Kidney epithelial cell (primary cell): Measurements from ENCODE around the gene YPEL5. TPM values are rescaled to one million over a fixed set of nuclear protein-coding genes. Genes with fewer than 3 reads are reported as not detected.

Experiments
- DNase-seq: peaks from one replicate; pipeline ENCODE4 v3.0.0-alpha.2; 2010; ENCODE audit warnings: low read depth
- H3K27me3 ChIP-seq: 2 replicates; pipeline ENCODE4 v1.6.0; 2011; ENCODE audit warnings: low read length; ENCODE audit not compliant: control insufficient read depth, insufficient read depth
- H3K36me3 ChIP-seq: 2 replicates; pipeline ENCODE4 v1.5.1; 2011; ENCODE audit warnings: low read length; ENCODE audit not compliant: control insufficient read depth, insufficient read depth
- H3K4me3 ChIP-seq: 2 replicates; pipeline ENCODE4 v1.5.1; 2011; ENCODE audit warnings: low read depth, mild to moderate bottlenecking, control low read depth, low read length
- CTCF ChIP-seq: IDR thresholded peaks from 2 replicates; pipeline ENCODE4 v1.5.1; 2011; ENCODE audit warnings: mild to moderate bottlenecking, moderate library complexity, low read length, control low read depth, inconsistent platforms; ENCODE audit not compliant: insufficient read depth, poor library complexity, severe bottlenecking
- total RNA-seq: library from RNA; depleted of rRNA; stranded (reverse); fragments of >200 nt; gene quantifications from 2 replicates; pipeline ENCODE4 v1.2.3, GENCODE V29; 2015

YPEL5 gene
- total RNA-seq, 1 donor from 2014 or later, result 71.2 TPM

GRCh38 chr2:30155889-30156658, 9.3 kb downstream of the YPEL5 start:
- TF ChIP-seq CTCF, result no peak
- DNase-seq, result no peak
- H3K36me3 ChIP-seq, result peaks cover 2% of the 10 kb centered on the region
- no peaks in the 10 kb centered on the region for H3K27me3 ChIP-seq
- H3K4me3 ChIP-seq, result no peak overlapping the region

DNA sequence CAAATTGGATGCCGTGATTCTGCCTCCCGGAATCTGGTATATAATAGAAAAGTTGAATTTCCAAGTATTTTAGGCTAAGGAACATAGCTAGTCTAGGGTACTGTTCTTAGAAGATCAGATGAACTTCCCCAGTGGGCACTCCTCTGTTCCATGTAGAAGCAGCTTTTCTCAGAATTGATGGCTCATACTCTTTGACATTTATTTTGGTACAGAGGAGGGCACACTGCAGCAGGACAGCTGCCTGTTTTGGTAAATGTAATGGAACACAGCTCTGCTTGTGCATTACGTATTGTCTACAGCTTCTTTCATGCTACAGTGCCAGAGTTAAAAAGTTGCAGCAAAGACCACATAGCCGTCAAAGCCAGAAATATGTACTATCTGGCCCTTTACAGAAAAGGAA, 10.8 kb downstream of the YPEL5 start:
- H3K27me3 ChIP-seq, result no peaks in the 10 kb centered on the region
- DNase-seq, result no peak
- no peak for TF ChIP-seq CTCF
- no peak overlapping the region for H3K4me3 ChIP-seq
- peaks cover 2% of the 10 kb centered on the region for H3K36me3 ChIP-seq

- Histone ChIP-seq H3K4me3 (no peak overlapping the region), H3K27me3 (no peaks in the 10 kb centered on the region), H3K36me3 (peaks cover 2% of the 10 kb centered on the region)
- no peak for DNase-seq
- no peak for TF ChIP-seq CTCF
Observed at GRCh38 chr2:30159766-30160165, 13.0 kb downstream of the YPEL5 start.

- H3K27me3 ChIP-seq, result no peaks in the 10 kb centered on the region
Observed at GRCh38 chr2:30161929-30162706, 15.3 kb downstream of the YPEL5 start.

DNA sequence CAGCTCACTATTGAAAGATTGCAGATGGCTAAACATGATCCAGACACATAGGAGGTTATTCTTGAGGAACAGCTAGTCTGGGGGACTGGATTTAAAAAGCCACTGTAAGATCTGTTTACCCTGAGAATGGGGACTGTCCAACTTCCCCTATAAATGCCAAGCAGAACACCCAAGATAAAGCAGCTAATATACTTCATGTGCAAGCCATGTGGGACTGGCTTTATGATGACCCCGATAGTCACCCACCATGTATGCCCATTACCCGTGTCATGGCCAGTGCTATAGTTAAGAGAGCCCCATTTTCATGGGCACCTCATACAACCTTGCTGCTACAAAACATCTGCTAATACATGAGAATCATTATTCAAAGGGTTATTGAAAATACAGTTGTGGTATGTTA, 16.0 kb downstream of the YPEL5 start:
- no peaks in the 10 kb centered on the region for H3K27me3 ChIP-seq
- DNase-seq, result no peak
- no peak overlapping the region for H3K4me3 ChIP-seq
- peaks cover 2% of the 10 kb centered on the region for H3K36me3 ChIP-seq
- TF ChIP-seq CTCF, result no peak

More at GRCh38 chr2:30161929-30162706, 15.3 kb downstream of the YPEL5 start:
- Histone ChIP-seq H3K4me3 (no peak overlapping the region), H3K36me3 (peaks cover 2% of the 10 kb centered on the region)
- no peak for TF ChIP-seq CTCF
- DNase-seq, result no peak
